HG03039 (cell line): ENCODE data around the gene JAZF1.

ENCODE experiments used
- ATAC-seq: cut with Tn5 transposase; IDR thresholded peaks from one replicate; pipeline ENCODE4 v1.9.1; 2021; ENCODE audit warnings: mild to moderate bottlenecking, moderate library complexity; ENCODE audit not compliant: unreplicated experiment

Gene JAZF1

GRCh38 chr7:28140979-28141378 lies 39.6 kb downstream of the JAZF1 start:
- no peak for ATAC-seq

GRCh38 chr7:28138837-28139236 lies 41.8 kb downstream of the JAZF1 start:
- ATAC-seq = no peak

GRCh38 chr7:28137463-28137862 lies 43.1 kb downstream of the JAZF1 start:
- ATAC-seq = no peak

GRCh38 chr7:28136885-28137284 lies 43.7 kb downstream of the JAZF1 start:
- ATAC-seq = no peak

GRCh38 chr7:28136420-28136819 lies 44.2 kb downstream of the JAZF1 start:
- no peak for ATAC-seq

- ATAC-seq = no peak
These were observed 44.8 kb downstream of the JAZF1 start for GRCh38 chr7:28135760-28136159.

GRCh38 chr7:28135315-28135714 lies 45.3 kb downstream of the JAZF1 start:
- ATAC-seq = no peak

- ATAC-seq = no peak
These were observed 46.7 kb downstream of the JAZF1 start for GRCh38 chr7:28133872-28134271.

- no peak for ATAC-seq
These were observed 47.4 kb downstream of the JAZF1 start for GRCh38 chr7:28132959-28133870.

- ATAC-seq = no peak
These were observed 50.3 kb downstream of the JAZF1 start for GRCh38 chr7:28130277-28130676.

GRCh38 chr7:28128608-28129007 lies 52.0 kb downstream of the JAZF1 start:
- ATAC-seq = no peak

GRCh38 chr7:28126410-28127041 lies 54.1 kb downstream of the JAZF1 start:
- ATAC-seq = no peak

- no peak for ATAC-seq
These were observed 54.9 kb downstream of the JAZF1 start for GRCh38 chr7:28125431-28126409.

- no peak for ATAC-seq
These were observed 56.2 kb downstream of the JAZF1 start for GRCh38 chr7:28124413-28124812.

- no peak for ATAC-seq
These were observed 56.8 kb downstream of the JAZF1 start for GRCh38 chr7:28123752-28124151.

- ATAC-seq = no peak
These were observed 59.1 kb downstream of the JAZF1 start for GRCh38 chr7:28121496-28121895.

GRCh38 chr7:28116041-28116440 lies 64.6 kb downstream of the JAZF1 start:
- ATAC-seq = no peak

GRCh38 chr7:28115261-28115660 lies 65.3 kb downstream of the JAZF1 start:
- ATAC-seq = no peak

GRCh38 chr7:28114056-28114455 lies 66.5 kb downstream of the JAZF1 start:
- ATAC-seq = no peak

- ATAC-seq = no peak
These were observed 67.6 kb downstream of the JAZF1 start for GRCh38 chr7:28112883-28113540.

- ATAC-seq = no peak
These were observed 68.1 kb downstream of the JAZF1 start for GRCh38 chr7:28112467-28112866.
